ENCODE measurements around the gene IER3IP1.

DNA sequence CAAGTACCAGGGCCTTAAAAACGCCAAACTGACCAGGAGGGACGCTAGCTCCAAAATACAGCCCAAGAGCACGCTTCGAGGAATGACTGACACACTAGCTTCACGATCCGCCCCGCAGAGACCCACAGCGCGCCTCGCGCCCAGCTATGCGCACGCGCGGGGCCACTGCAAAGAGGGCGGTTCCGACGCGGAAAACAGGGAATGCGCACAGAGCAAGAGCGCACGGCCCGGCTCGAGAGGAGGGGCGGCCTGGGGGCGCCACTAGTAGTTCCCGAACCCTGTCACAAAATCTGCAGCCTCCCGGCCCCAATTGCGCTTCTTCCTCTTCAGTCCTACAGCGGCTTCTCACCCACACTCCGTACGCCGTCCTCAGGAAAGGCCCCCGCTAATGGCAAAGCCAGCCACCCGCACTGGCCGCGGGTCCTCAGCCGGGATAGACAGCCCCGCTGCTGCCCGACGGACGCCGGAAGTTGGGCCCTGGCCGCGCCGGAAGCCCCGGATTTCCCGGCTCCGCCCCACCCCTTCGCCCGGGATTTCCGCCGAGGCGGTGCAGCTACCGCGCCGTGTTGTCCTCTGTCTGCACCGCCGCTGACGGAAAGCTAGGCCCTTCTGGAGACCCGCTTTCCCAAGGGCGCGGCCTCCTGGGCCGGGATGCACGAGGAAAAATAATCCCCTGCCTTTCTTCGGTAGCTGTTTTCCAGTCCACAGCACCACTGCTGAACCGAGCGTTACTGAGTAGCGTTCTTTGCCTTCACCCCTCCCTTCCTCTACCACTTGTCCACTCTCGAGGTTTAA is 25.9 kb downstream of the IER3IP1 start, which contains the start of gene HDHD2:
- TF ChIP-seq, protein P1, sequence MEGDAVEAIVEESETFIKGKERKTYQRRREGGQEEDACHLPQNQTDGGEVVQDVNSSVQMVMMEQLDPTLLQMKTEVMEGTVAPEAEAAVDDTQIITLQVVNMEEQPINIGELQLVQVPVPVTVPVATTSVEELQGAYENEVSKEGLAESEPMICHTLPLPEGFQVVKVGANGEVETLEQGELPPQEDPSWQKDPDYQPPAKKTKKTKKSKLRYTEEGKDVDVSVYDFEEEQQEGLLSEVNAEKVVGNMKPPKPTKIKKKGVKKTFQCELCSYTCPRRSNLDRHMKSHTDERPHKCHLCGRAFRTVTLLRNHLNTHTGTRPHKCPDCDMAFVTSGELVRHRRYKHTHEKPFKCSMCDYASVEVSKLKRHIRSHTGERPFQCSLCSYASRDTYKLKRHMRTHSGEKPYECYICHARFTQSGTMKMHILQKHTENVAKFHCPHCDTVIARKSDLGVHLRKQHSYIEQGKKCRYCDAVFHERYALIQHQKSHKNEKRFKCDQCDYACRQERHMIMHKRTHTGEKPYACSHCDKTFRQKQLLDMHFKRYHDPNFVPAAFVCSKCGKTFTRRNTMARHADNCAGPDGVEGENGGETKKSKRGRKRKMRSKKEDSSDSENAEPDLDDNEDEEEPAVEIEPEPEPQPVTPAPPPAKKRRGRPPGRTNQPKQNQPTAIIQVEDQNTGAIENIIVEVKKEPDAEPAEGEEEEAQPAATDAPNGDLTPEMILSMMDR (conservative IDR thresholded peaks at IDR 0.05; ENCODE audit: low read length), result no peak; the same call in 1 of the 2 replicates
- no peak for TF ChIP-seq EZH2phosphoT487 (IDR thresholded peaks at IDR 0.05; ENCODE audit: borderline replicate concordance)

All from Loucy (cell line).